Measurements from ENCODE around the gene WNT3.

WNT3 gene

DNA sequence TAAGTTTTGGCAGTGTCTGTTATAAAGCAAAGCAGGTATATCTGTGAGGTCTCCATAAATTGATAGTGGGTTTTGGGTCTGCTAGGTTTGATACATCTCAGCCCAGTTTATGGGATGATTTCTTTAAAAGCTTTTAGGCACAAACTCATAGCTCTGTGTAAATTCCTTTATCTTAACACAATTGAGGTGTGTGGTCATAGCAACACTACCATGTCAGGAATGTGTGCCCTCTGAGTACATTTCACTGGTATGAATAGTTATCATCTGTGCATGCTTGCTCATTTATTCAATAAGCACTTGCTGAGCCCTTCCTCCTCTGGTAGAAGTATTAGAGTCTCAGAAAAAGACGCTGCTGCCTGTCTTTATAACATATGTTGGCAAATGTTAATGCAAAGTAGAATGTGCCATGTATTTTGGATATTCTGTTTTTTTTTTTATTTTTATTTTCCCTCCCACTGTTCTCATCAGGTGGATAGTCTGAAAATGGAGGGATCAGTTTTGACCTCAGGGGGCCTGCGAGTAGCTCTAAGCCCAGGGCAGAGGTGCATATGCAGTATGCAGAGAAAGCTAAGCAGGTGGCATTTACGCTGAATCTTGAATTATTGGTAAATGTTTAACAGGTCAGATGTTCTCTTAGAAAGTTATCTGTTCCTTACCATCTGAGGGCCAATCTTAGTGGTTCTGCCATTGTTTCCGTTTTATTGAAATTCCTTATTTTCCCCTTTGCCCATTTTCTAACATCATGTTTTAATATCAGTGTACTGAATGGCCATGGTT, 90.7 kb downstream of the WNT3 start:
- no peak for FAIRE-seq

DNA sequence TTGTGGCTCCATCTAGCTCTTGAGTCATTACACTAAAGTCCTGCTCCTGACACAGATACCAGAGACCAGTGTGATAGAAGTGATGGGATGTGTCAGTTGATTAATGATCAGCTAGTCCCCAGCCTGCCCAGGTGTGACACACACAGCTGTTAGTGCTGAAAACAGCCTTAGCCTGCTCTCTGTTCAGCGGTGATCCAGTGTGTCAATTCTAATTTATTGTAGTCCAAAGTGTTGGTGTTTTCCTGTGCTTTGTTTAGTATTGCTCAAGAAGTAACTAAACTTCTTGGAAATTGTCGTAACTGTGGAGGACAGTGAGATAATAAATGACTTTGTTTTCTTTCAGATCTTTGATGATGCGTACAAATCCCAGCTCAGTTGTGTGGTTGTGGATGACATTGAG, 92.3 kb downstream of the WNT3 start:
- no peak for FAIRE-seq

DNA sequence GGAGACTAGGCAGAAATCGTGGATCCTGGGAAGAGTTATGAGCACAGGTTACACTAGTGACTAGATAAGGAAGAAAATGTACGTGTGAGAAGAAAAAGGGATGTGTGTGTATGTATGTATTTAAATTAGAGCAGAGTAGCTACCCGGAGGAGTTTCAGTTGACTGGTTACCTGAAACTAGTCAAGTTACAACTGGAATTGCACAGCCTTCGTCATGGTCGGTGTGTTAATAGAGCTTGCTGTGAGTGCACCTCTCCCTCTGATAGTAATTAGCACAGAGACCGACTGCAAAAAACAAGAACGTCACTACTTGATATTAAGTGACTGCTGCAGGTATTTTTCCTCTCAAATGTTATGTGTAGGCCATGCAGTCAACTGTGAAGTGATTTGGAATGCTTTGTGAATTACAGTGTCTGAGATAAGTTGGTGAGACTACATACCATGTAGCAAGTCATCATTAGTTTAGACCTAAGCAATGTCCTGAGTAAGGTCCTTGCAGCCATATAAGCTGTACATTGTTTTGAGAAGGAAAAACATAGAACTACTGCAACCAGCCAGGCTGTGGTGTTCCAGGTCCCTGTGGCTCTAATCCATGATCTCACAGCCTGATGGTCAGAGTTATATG, 95.7 kb downstream of the WNT3 start:
- FAIRE-seq, result no peak

DNA sequence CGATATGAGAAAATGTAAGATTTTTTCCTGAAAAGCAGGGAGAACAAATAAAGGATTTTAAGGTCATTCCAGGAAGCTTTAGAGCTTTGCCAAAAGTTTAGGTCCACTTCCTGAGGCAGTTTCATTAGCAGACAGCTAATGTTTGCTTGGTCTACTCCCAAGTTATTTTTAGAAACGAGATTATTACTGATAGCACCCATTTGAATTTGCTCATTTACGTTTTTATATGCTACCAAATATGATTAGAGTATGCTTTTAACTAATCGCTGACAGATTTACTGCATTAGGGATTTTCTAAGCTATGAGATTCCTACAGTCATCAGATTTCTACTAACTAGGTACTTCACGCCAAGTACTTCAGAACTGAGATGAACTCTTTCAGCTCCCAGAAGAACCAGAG, 98.1 kb downstream of the WNT3 start:
- FAIRE-seq, result no peak

DNA sequence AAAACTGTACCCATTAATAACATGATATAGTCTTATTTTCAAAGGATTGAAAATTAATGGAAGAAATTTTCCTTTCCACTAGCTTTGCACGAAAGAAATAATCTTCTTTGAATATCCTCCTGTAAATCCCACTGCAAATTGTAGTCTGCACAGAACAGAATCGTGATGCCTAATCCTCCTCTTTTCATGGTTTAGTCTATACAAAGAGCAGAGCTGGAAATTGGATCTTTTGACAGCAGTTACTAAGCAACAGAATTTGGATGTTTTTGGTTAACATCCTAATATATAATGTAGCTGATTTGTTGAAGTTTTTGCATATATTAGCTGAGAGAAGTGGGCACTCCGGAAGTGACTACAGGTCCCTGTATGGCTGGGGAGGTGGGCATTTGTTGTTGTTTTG, 98.6 kb downstream of the WNT3 start:
- no peak for FAIRE-seq

DNA sequence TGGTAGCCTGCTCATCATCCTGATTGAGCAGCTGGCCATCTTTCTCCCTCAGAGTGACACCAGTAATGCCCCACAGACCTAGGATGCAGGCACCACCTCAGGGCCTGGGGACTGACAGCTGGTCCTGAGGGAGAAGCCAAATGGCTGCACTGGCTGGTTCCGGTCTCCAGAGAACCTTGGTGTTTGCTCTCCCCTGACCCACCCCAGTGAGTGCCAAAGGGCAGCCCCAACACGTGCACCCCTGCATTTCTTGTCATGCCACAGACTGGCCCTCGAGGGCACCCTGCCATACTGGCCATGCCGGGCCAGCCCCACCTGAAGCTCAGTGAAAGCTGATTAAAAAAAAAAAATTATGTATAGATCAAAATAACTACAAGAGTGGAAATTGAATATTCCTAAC, 100.5 kb downstream of the WNT3 start:
- no peak for FAIRE-seq

Data from G401.6 (cell line).